Astrocyte (in vitro differentiated cells and primary cell): ENCODE results near the gene TAF7. TPM values are rescaled to one million over a fixed set of nuclear protein-coding genes. Genes with fewer than 3 reads are reported as not detected.

ENCODE experiments used
- DNase-seq: peaks from one replicate; pipeline ENCODE4 v3.0.0-alpha.2; 2010; ENCODE audit warnings: low read depth
- FAIRE-seq: peaks from 2 replicates; lab custom pipeline; 2011; peaks lifted over from hg19 to GRCh38; lab: Jason Lieb, UNC
- H2AFZ ChIP-seq: 2 replicates; pipeline ENCODE4 v1.6.0; 2012; ENCODE audit warnings: low read depth, low read length, inconsistent platforms
- H3K27ac ChIP-seq: 2 replicates; pipeline ENCODE4 v1.5.1; 2011; ENCODE audit warnings: low read depth, low read length, inconsistent platforms
- H3K27me3 ChIP-seq: 2 replicates; pipeline ENCODE4 v1.6.0; 2011; ENCODE audit warnings: low read length, inconsistent platforms; ENCODE audit not compliant: insufficient read depth
- H3K36me3 ChIP-seq: 2 replicates; pipeline ENCODE4 v1.5.1; 2011; ENCODE audit warnings: low read length, inconsistent platforms; ENCODE audit not compliant: insufficient read depth
- H3K4me1 ChIP-seq: 2 replicates; pipeline ENCODE4 v1.5.1; 2011; ENCODE audit warnings: low read length, inconsistent platforms; ENCODE audit not compliant: insufficient read depth
- H3K4me2 ChIP-seq: 2 replicates; pipeline ENCODE4 v1.6.0; 2012; ENCODE audit warnings: low read length, inconsistent platforms
- H3K4me3 ChIP-seq: 2 replicates; pipeline ENCODE4 v1.5.1; 2011; ENCODE audit warnings: low read depth, mild to moderate bottlenecking, low read length, inconsistent platforms; ENCODE audit not compliant: insufficient read depth
- H3K79me2 ChIP-seq: 2 replicates; pipeline ENCODE4 v1.6.0; 2012; ENCODE audit warnings: mild to moderate bottlenecking, low read length, inconsistent platforms; ENCODE audit not compliant: insufficient read depth
- H3K9ac ChIP-seq: 2 replicates; pipeline ENCODE4 v1.6.0; 2012; ENCODE audit warnings: mild to moderate bottlenecking, low read length, inconsistent platforms
- H3K9me3 ChIP-seq: 2 replicates; pipeline ENCODE4 v1.5.1; 2012; ENCODE audit warnings: low read depth, mild to moderate bottlenecking, low read length, inconsistent platforms; ENCODE audit not compliant: insufficient read depth
- H4K20me1 ChIP-seq: 2 replicates; pipeline ENCODE4 v1.6.0; 2012; ENCODE audit warnings: low read length, inconsistent platforms; ENCODE audit not compliant: insufficient read depth
- H3K27ac Mint-ChIP-seq: one replicate; pipeline ENCODE4 v1.8.0; 2021; ENCODE audit warnings: mild to moderate bottlenecking, mixed read lengths; ENCODE audit not compliant: unreplicated experiment
- H3K27me3 Mint-ChIP-seq: one replicate; pipeline ENCODE4 v1.8.0; 2021; ENCODE audit warnings: low read depth, mixed read lengths; ENCODE audit not compliant: unreplicated experiment
- H3K36me3 Mint-ChIP-seq: one replicate; pipeline ENCODE4 v1.8.0; 2021; ENCODE audit warnings: low read depth, mixed read lengths; ENCODE audit not compliant: unreplicated experiment
- H3K4me1 Mint-ChIP-seq: one replicate; pipeline ENCODE4 v1.8.0; 2021; ENCODE audit warnings: low read depth, mixed read lengths; ENCODE audit not compliant: unreplicated experiment
- H3K4me3 Mint-ChIP-seq: one replicate; pipeline ENCODE4 v1.8.0; 2021; ENCODE audit warnings: mild to moderate bottlenecking, moderate library complexity, mixed read lengths; ENCODE audit not compliant: unreplicated experiment
- H3K9me3 Mint-ChIP-seq: one replicate; pipeline ENCODE4 v1.8.0; 2021; ENCODE audit warnings: mild to moderate bottlenecking, mixed read lengths; ENCODE audit not compliant: unreplicated experiment
- EZH2 ChIP-seq: IDR thresholded peaks from 2 replicates; pipeline ENCODE4 v1.6.1; 2012; ENCODE audit warnings: mild to moderate bottlenecking, low read length, inconsistent platforms; ENCODE audit not compliant: insufficient read depth
- total RNA-seq: library from RNA; stranded (reverse); gene quantifications from 2 replicates; pipeline ENCODE4 v1.2.1, GENCODE V29; 2021
- TF ChIP-seq, protein P1 (sequence below): IDR thresholded peaks from 2 replicates; pipeline ENCODE4 v1.5.1; 2011; ENCODE audit warnings: low read depth, mild to moderate bottlenecking, inconsistent platforms, low read length, moderate library complexity; ENCODE audit not compliant: insufficient read depth

Gene TAF7
- total RNA-seq, 1 donor from 2014 or later: 102 TPM

DNA sequence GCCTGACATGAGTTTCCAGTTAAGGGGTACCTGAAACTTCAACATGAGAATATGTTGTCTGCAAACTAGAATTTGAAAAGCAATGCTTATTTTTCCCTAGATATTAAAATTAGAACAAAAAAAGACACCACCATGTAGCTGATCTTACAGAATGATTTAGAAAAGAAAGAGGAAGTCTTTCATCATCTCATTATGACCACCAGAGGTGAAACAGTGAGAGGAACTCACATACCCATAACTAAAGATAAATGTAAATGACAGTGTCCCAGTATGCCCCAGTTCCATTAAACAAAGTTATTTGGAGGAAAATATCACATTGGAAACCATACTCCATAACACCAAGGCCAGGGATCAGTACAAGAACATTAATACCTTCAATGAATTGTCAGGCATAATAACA lies 6.9 kb downstream of the TAF7 start:
- H3K4me3 Mint-ChIP-seq: no peak overlapping the region
- TF ChIP-seq, protein P1, sequence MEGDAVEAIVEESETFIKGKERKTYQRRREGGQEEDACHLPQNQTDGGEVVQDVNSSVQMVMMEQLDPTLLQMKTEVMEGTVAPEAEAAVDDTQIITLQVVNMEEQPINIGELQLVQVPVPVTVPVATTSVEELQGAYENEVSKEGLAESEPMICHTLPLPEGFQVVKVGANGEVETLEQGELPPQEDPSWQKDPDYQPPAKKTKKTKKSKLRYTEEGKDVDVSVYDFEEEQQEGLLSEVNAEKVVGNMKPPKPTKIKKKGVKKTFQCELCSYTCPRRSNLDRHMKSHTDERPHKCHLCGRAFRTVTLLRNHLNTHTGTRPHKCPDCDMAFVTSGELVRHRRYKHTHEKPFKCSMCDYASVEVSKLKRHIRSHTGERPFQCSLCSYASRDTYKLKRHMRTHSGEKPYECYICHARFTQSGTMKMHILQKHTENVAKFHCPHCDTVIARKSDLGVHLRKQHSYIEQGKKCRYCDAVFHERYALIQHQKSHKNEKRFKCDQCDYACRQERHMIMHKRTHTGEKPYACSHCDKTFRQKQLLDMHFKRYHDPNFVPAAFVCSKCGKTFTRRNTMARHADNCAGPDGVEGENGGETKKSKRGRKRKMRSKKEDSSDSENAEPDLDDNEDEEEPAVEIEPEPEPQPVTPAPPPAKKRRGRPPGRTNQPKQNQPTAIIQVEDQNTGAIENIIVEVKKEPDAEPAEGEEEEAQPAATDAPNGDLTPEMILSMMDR: no peak
- no peak for TF ChIP-seq EZH2
- H3K9me3 Mint-ChIP-seq: peaks cover 77% of the 10 kb centered on the region
- H3K36me3 Mint-ChIP-seq: peaks cover 70% of the 10 kb centered on the region
- DNase-seq: no peak
- peaks cover 8% of the 10 kb centered on the region for H3K36me3 ChIP-seq
- H3K9ac ChIP-seq: no peak overlapping the region
- H4K20me1 ChIP-seq: peaks cover 6% of the 10 kb centered on the region
- peaks cover 4% of the 10 kb centered on the region for H3K4me1 Mint-ChIP-seq
- H3K4me2 ChIP-seq: no peak overlapping the region
- no peaks in the 10 kb centered on the region for H3K27me3 Mint-ChIP-seq
- peaks cover 52% of the 10 kb centered on the region for H3K79me2 ChIP-seq
- no peak overlapping the region for H2AFZ ChIP-seq
- FAIRE-seq: no peak
- no peaks in the 10 kb centered on the region for H3K27me3 ChIP-seq
- no peak overlapping the region for H3K4me3 ChIP-seq
- no peak overlapping the region for H3K27ac ChIP-seq
- peaks cover 23% of the 10 kb centered on the region for H3K9me3 ChIP-seq
- H3K27ac Mint-ChIP-seq: no peak overlapping the region
- no peaks in the 10 kb centered on the region for H3K4me1 ChIP-seq

DNA sequence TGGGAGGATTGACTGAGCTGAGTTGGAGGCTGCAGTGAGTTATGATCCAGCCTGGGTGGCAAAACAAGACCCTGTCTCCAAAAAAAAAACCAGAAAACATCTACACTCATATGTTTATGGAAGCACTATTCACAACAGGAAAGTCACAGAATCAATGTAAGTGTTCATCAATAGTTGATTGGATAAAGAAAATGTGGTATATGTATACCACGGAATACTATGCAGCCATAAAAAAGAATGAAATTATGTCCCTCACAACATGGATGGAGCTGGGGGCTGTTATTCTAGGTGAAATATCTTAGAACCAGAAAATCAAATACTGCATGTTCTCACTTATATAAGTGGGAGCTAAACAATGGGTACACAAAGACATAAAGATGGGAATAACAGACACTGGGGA lies 14.0 kb downstream of the TAF7 start:
- H3K4me3 ChIP-seq: no peak overlapping the region
- peaks cover 36% of the 10 kb centered on the region for H3K36me3 Mint-ChIP-seq
- H3K4me1 Mint-ChIP-seq: no peaks in the 10 kb centered on the region
- no peak overlapping the region for H3K4me2 ChIP-seq
- FAIRE-seq (no peak), DNase-seq (no peak)
- no peak overlapping the region for H3K27ac Mint-ChIP-seq
- no peaks in the 10 kb centered on the region for H4K20me1 ChIP-seq
- TF ChIP-seq, protein P1: no peak
- no peak for TF ChIP-seq EZH2
- H3K27me3 ChIP-seq: no peaks in the 10 kb centered on the region
- no peak overlapping the region for H3K9ac ChIP-seq
- H3K4me3 Mint-ChIP-seq: no peak overlapping the region
- H3K36me3 ChIP-seq: no peaks in the 10 kb centered on the region
- H3K27ac ChIP-seq: no peak overlapping the region
- peaks cover 9% of the 10 kb centered on the region for H3K79me2 ChIP-seq
- H3K9me3 ChIP-seq: peaks cover 33% of the 10 kb centered on the region
- no peak overlapping the region for H2AFZ ChIP-seq
- peaks cover 49% of the 10 kb centered on the region for H3K9me3 Mint-ChIP-seq
- H3K27me3 Mint-ChIP-seq: no peaks in the 10 kb centered on the region
- H3K4me1 ChIP-seq: no peaks in the 10 kb centered on the region

DNA sequence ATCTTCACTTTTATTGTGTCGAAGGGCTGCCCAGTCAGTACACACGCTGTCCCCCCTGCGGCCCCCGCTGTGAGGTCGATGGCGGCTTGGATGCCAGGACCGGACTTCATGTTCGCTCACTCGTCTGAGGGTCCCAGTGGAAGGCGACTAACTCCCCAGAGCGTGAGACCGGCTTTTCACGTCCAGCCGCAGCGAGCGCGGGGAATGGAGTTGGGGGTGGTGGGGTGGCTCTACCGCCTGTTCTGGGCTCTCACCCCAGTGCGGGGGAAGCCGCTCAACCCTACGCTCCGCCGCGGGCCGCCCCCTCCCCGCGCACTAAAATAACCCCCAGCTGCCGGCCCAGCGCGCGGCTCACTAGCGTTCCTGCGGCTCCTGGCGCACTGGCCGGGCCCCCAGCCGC lies 16.8 kb downstream of the TAF7 start, which contains the start of gene SLC25A2:
SLC25A2 (minus strand) TSS at position 294 of the 400 bp plus-strand sequence; CDS start at position 110, 184 bp downstream.
- no peak within 1 kb of the TSS for H3K27ac ChIP-seq
- H3K36me3 Mint-ChIP-seq: peaks cover 28% of the 10 kb centered on the region
- H3K9me3 ChIP-seq: peaks cover 25% of the 10 kb centered on the region
- no peak within 1 kb of the TSS for H3K4me3 ChIP-seq
- no peak for FAIRE-seq
- no peak for DNase-seq
- H2AFZ ChIP-seq: no peak within 1 kb of the TSS
- no peaks in the 10 kb centered on the region for H3K36me3 ChIP-seq
- H3K9me3 Mint-ChIP-seq: peaks cover 41% of the 10 kb centered on the region
- no peaks in the 10 kb centered on the region for H3K4me1 ChIP-seq
- H3K79me2 ChIP-seq: no peaks in the 10 kb centered on the region
- no peak for TF ChIP-seq EZH2
- TF ChIP-seq, protein P1: no peak
- H3K4me3 Mint-ChIP-seq: no peak within 1 kb of the TSS
- peaks cover under 1% of the 10 kb centered on the region for H3K4me1 Mint-ChIP-seq
- no peak within 1 kb of the TSS for H3K9ac ChIP-seq
- H3K27ac Mint-ChIP-seq: no peak within 1 kb of the TSS
- H3K4me2 ChIP-seq: no peak within 1 kb of the TSS
- no peaks in the 10 kb centered on the region for H3K27me3 Mint-ChIP-seq
- H3K27me3 ChIP-seq: no peaks in the 10 kb centered on the region
- no peaks in the 10 kb centered on the region for H4K20me1 ChIP-seq
